Naive thymus-derived CD8-positive, alpha-beta T cell (primary cell): Measurements from ENCODE around the gene STPG4. TPM values are rescaled to one million over a fixed set of nuclear protein-coding genes. Genes with fewer than 3 reads are reported as not detected.

Source experiments
- ATAC-seq, 2 donors: fragments of 150-1000 bp; cut with Tn5 transposase in 1 of 2; sonication (Bioruptor Pico), chemical (Tn5 transposase) in 1 of 2; 1 replicate in 1 of 2; 2 replicates in 1 of 2; pipeline ENCODE4 v1.10.0; 2021; ENCODE audit warnings: mild to moderate bottlenecking in 2 of 2, moderate library complexity in 2 of 2
- POLR2A ChIA-PET: fragments of 350-600 bp; sonication (Branson Sonifier 250); formaldehyde crosslinking; loops from one replicate; lab custom pipeline; 2021; ENCODE audit warnings: antibody characterized with exemption; lab: Charles Lee
- DNase-seq, 10 donors: peaks; one replicate each; pipeline versions ENCODE4 v3.0.0 to v3.0.0-alpha.2; 2020 to 2022
- H3K27ac Mint-ChIP-seq, 10 donors: one replicate each; pipeline ENCODE4 v1.8.0; 2020 to 2022; ENCODE audit warnings: mild to moderate bottlenecking in 10 of 10, mixed read lengths in 10 of 10, moderate library complexity in 4 of 10, inconsistent platforms in 1 of 10
- H3K27me3 Mint-ChIP-seq, 5 donors: one replicate each; pipeline ENCODE4 v1.8.0; 2021 to 2022; ENCODE audit warnings: mixed read lengths in 5 of 5
- H3K36me3 Mint-ChIP-seq, 3 donors: one replicate each; pipeline ENCODE4 v1.8.0; 2020 to 2022; ENCODE audit warnings: mixed read lengths in 3 of 3, mild to moderate bottlenecking in 2 of 3, inconsistent platforms in 1 of 3
- H3K4me1 Mint-ChIP-seq, 4 donors: one replicate each; pipeline ENCODE4 v1.8.0; 2021 to 2022; ENCODE audit warnings: mixed read lengths in 4 of 4
- H3K4me3 Mint-ChIP-seq, 10 donors: one replicate each; pipeline ENCODE4 v1.8.0; 2020 to 2022; ENCODE audit warnings: mild to moderate bottlenecking in 10 of 10, mixed read lengths in 10 of 10, moderate library complexity in 6 of 10, inconsistent platforms in 1 of 10
- H3K9me3 Mint-ChIP-seq, 9 donors: one replicate each; pipeline ENCODE4 v1.8.0; 2020 to 2022; ENCODE audit warnings: mixed read lengths in 9 of 9, mild to moderate bottlenecking in 3 of 9, inconsistent platforms in 1 of 9, moderate library complexity in 1 of 9
- polyA plus RNA-seq, 3 donors: library from polyadenylated mRNA; unstranded; fragments of 300-500 nt; fragmentation: Illumina TruSeq; gene quantifications; one replicate each; pipeline ENCODE4 v1.2.3, GENCODE V29; 2021
- total RNA-seq, 8 experiments: library from RNA in 2 of 8; stranded (reverse) in 2 of 8; gene quantifications; one replicate each; pipeline ENCODE4 v1.2.3 and lab custom pipeline; 2021 to 2026

The STPG4 gene
- total and polyA plus RNA-seq, 5 experiments from 2014 or later: 0.47 to 1.0 TPM; not detected in 3

- Mint-ChIP-seq H3K27me3 (no peaks in the 10 kb centered on the region), H3K4me3 (no peak overlapping the region), H3K27ac (no peak overlapping the region), H3K4me1 (peaks cover 15 to 26% (median 21%) of the 10 kb centered on the region in 4 donors), H3K36me3 (peaks cover 0 to 68% (median 24%) of the 10 kb centered on the region in 3 donors), H3K9me3 (no peaks in the 10 kb centered on the region)
- no peak for ATAC-seq
- no peak for DNase-seq
- POLR2A ChIA-PET: no interaction called here
These were observed 103.5 kb downstream of the STPG4 start for GRCh38 chr2:47051562-47051961.

DNA sequence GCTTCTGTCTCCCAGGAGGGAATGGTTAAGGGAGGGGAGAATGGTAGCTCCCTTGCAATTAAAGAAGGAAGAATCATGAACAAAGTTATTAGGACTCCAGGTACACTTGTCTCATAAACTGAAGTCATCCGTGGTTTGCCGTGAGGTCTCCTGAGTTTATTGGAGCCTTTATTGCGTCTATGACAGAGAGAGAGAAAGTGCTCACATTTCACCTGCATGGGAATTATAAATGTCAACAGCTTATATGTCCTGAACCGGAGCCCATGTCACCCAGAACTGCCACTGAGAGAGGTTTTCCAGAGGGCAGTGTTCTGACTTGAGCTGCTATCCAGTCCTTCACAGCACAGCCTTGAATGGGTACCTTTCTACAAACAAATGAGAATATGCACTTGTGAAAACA lies 104.3 kb downstream of the STPG4 start:
- H3K4me1 Mint-ChIP-seq: peaks cover 9 to 18% (median 14%) of the 10 kb centered on the region in 4 donors
- DNase-seq (no peak), ATAC-seq (no peak)
- H3K27ac Mint-ChIP-seq: no peak overlapping the region
- no peaks in the 10 kb centered on the region for H3K9me3 Mint-ChIP-seq
- peaks cover 0 to 71% (median 28%) of the 10 kb centered on the region in 3 donors for H3K36me3 Mint-ChIP-seq
- H3K4me3 Mint-ChIP-seq: no peak overlapping the region
- POLR2A ChIA-PET: no interaction called here
- H3K27me3 Mint-ChIP-seq: no peaks in the 10 kb centered on the region

DNA sequence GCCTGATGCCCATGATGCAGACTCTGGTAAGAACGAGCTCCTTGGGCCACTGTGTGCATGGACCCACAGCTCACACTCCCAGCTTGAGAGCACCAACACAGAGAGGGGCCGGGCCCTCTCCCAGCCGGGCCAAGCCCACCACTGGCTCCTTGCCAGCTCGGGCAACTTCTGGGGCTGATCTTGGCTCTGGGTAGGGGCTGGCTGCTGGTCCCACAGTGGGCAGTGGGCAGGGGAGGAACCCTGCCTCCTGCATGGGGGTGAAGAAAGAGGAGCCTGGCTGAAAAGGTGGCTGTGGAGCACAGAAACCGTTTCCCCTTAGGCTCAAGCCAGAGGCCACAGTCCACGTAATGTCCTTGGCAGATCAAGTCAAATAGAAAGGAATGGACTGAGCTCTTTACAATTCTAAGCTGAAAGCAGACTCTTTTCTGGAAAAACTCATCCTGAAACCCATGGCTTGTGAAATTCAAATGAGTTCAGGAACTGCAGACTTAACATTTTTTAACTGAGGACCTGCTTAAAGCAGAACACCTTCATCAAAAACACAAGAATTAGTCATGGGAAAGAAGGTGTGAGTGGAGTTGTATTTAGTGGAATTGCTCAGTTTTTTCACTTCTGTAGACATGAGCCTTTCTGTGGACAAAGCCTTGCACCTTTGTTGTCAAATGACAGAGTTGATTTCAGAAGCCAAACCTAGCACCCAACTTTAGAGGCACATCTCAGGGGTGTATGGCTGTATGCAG lies 104.9 kb downstream of the STPG4 start:
- H3K36me3 Mint-ChIP-seq: peaks cover 0 to 75% (median 31%) of the 10 kb centered on the region in 3 donors
- H3K27me3 Mint-ChIP-seq: no peaks in the 10 kb centered on the region
- POLR2A ChIA-PET: no interaction called here
- ATAC-seq (no peak), DNase-seq (no peak)
- no peak overlapping the region for H3K4me3 Mint-ChIP-seq
- no peaks in the 10 kb centered on the region for H3K9me3 Mint-ChIP-seq
- H3K4me1 Mint-ChIP-seq: peaks cover 7 to 12% (median 9%) of the 10 kb centered on the region in 4 donors
- H3K27ac Mint-ChIP-seq: peak overlapping the region in 1 of 10 donors; percentile 15

DNA sequence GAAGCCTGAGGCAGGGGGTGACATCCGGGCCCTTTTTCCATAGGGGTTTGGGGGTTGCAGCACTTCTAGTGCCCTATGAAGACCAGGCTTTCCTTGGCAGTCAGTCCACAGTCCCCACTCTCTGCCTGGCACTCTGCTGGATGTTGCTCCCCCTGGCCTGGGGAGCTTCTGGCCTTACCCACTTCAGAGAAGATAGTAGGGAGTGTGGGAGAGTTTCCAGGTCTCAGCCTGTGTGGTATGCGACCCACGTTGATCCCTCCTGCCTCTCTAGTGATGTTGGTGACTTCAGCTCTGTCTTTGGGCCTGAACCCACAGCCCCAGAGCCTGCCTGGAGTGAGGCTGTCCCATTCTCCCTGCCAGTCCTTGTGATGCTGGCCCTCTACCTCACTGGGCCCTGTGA lies 105.6 kb downstream of the STPG4 start:
- ATAC-seq: no peak

DNA sequence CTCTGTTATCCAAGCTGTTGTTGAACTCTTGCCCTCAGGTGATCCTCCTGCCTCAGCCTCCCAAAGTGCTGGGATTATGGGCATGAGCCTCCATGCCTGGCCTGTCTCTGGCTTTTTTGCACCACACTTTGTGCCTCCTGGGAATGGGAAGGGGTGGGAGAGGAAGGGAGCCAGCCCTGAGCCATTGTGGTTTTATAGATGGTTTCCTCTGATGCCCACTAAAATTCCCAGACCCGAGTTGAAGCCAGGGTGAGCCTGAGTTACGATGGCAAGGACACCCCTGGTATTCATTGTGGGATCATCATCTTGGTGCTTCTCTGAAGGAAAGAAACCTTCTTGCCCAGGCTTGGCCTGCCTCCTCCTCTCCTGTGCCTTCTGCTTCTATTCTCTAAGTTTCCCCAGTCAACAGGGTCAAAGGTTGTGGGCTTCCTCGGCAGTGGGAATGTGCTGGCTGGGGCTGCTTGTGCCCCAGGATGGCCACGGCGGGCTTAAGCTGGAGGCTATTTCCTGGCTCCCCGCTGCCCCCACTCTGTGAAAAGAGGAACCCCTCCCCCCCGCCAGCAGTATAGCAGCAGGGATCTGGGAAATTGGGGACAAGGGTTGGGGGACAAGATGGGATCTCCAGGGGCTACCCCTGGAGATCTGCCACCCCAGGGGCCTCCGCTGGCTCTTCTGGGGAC lies 106.2 kb downstream of the STPG4 start:
- peak overlapping the region in 1 of 10 donors; percentile 40 for H3K27ac Mint-ChIP-seq
- H3K4me1 Mint-ChIP-seq: peaks cover under 1 to 7% (median 4%) of the 10 kb centered on the region in 4 donors
- no peak for DNase-seq
- no peaks in the 10 kb centered on the region for H3K9me3 Mint-ChIP-seq
- H3K4me3 Mint-ChIP-seq: no peak overlapping the region
- peaks cover 0 to 73% (median 31%) of the 10 kb centered on the region in 3 donors for H3K36me3 Mint-ChIP-seq
- H3K27me3 Mint-ChIP-seq: no peaks in the 10 kb centered on the region
- POLR2A ChIA-PET: no interaction called here
- ATAC-seq: no peak

More for the DNA sequence above, 105.6 kb downstream of the STPG4 start:
- DNase-seq: no peak
- H3K9me3 Mint-ChIP-seq: no peaks in the 10 kb centered on the region
- peak overlapping the region in 1 of 10 donors; percentile 15 for H3K27ac Mint-ChIP-seq
- POLR2A ChIA-PET: no interaction called here
- peaks cover 4 to 6% (median 5%) of the 10 kb centered on the region in 4 donors for H3K4me1 Mint-ChIP-seq
- no peak overlapping the region for H3K4me3 Mint-ChIP-seq
- H3K27me3 Mint-ChIP-seq: no peaks in the 10 kb centered on the region
- H3K36me3 Mint-ChIP-seq: peaks cover 0 to 73% (median 31%) of the 10 kb centered on the region in 3 donors

DNA sequence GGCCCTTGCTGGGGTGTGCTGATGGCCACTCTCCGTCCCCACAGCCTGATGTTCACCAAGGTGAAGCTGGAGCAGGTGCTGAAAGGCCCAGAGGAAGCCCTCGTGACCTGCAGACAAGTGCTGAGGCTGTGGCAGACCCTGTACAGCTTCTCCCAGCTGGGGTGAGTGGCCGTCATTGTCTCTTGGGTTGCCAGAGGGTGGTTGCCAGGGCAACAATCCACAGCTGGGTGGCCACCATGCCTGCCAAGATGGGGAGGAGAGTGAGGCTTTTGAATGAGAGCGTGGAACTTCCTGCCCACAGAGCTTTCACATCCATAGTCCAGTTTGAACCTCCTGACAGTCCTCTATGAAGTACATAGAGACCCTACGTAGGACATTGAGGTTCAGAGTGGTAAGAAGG lies 108.8 kb downstream of the STPG4 start:
- Mint-ChIP-seq H3K4me1 (peaks cover 0 to 9% (median 3%) of the 10 kb centered on the region in 4 donors), H3K9me3 (no peaks in the 10 kb centered on the region), H3K27me3 (no peaks in the 10 kb centered on the region), H3K27ac (peak overlapping the region in 1 of 10 donors; percentile 46), H3K4me3 (peak overlapping the region in 1 of 10 donors; percentile 24), H3K36me3 (peaks cover 0 to 68% (median 15%) of the 10 kb centered on the region in 3 donors)
- POLR2A ChIA-PET: no interaction called here
- DNase-seq (no peak), ATAC-seq (no peak)

GRCh38 chr2:47043891-47044239 lies 111.2 kb downstream of the STPG4 start:
- Mint-ChIP-seq H3K27ac (peak overlapping the region in 4 of 10 donors; percentile 46 to 82 (median 65)), H3K27me3 (no peaks in the 10 kb centered on the region), H3K4me1 (peaks cover 6 to 17% (median 6%) of the 10 kb centered on the region in 4 donors), H3K36me3 (peaks cover 0 to 62% (median 10%) of the 10 kb centered on the region in 3 donors), H3K9me3 (no peaks in the 10 kb centered on the region), H3K4me3 (no peak overlapping the region)
- DNase-seq: no peak
- POLR2A ChIA-PET: no interaction called here
- no peak for ATAC-seq

DNA sequence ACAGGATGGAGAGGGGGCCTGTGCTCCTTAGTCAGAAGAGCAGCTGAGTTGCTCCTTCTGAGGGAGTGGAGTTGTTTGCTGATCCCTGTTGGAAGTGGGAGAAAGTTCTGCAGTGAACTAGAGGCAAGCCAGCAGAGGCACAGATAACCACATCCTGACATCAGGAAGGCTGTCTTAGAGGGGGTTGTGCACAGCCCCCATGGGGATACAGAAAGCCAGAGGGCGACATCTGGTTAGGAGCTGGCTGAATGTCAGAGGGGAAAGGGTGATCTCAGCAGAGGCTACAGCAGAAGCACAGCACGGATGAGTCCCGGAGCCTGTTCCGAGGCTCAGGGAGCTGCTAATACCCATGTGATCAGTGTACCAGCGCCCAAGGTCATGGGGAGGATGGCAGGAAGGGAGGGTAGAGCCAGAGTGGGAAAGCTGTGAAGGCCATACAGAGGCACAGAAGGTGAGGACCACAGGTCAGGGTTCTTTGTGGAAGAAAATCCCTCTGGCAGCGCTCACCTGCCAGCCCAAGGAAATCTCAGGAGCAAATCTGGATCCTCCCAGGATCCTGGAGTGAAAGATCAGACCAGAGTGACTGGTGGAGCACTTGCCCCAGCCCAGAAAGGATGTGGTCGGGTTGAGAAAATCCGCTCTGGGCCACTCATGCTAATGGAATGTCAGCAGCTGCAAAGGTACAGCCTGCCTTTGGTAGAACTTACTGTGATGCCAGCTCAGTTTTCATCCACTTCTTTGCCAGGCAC lies 111.8 kb downstream of the STPG4 start:
- no peak for ATAC-seq
- Mint-ChIP-seq H3K9me3 (no peaks in the 10 kb centered on the region), H3K36me3 (peaks cover 0 to 63% (median 10%) of the 10 kb centered on the region in 3 donors), H3K4me1 (peaks cover 9 to 20% (median 10%) of the 10 kb centered on the region in 4 donors), H3K4me3 (no peak overlapping the region), H3K27me3 (no peaks in the 10 kb centered on the region), H3K27ac (peak overlapping the region in 3 of 10 donors; percentile 48 to 63 (median 53))
- no peak for DNase-seq
- POLR2A ChIA-PET: no interaction called here

- no peak for DNase-seq
- POLR2A ChIA-PET: no interaction called here
- peaks cover 7 to 20% (median 10%) of the 10 kb centered on the region in 4 donors for H3K4me1 Mint-ChIP-seq
- H3K4me3 Mint-ChIP-seq: no peak overlapping the region
- H3K27ac Mint-ChIP-seq: peak overlapping the region in 3 of 10 donors; percentile 0 to 67 (median 38)
- peaks cover 0 to 60% (median 10%) of the 10 kb centered on the region in 3 donors for H3K36me3 Mint-ChIP-seq
- H3K9me3 Mint-ChIP-seq: no peaks in the 10 kb centered on the region
- ATAC-seq: no peak
- no peaks in the 10 kb centered on the region for H3K27me3 Mint-ChIP-seq
These were observed 113.0 kb downstream of the STPG4 start for GRCh38 chr2:47041891-47042684.

DNA sequence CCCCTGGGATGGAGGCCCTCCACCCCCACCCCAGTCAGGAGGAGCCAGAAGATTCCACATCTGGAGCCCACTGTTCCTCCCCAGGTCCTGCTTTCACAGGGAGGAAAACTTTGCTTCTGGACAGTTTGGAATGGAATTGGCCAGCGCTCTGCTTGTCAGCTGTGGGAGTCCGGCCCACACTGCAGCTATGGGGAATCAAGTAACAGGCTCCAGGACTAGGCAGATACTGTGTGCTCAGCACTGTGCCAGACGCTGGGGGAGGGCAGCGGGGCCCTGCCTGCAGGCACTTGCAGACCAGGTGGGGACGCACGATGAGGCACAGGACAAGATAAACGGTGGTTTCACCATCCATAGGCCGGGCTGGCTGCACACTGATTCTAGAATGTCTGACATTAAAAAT lies 114.0 kb downstream of the STPG4 start:
- no peak for DNase-seq
- POLR2A ChIA-PET: no interaction called here
- Mint-ChIP-seq H3K27ac (no peak overlapping the region), H3K36me3 (peaks cover 0 to 65% (median 8%) of the 10 kb centered on the region in 3 donors), H3K9me3 (no peaks in the 10 kb centered on the region), H3K4me1 (peaks cover 7 to 27% (median 14%) of the 10 kb centered on the region in 4 donors), H3K4me3 (no peak overlapping the region), H3K27me3 (no peaks in the 10 kb centered on the region)
- ATAC-seq: no peak

DNA sequence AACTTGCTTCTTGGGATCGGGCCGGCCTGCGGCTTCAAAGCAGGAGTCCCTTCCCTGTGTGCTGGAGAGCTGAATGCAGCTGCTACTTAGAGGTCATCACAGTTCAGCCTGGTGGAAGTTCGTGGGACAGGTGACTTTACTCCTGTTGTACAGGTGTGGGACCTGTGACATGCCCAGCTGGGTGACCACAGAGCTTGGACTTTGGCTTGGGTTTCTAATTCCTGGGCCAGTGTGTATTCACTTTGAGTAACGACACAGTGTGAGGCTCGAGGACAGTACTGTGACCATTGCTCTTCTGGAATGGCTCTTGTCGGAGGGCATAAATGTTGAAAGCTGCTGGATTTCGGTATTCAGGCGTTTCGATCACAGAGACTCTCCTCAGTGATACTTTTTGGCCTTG lies 114.5 kb downstream of the STPG4 start:
- POLR2A ChIA-PET: no interaction called here
- no peaks in the 10 kb centered on the region for H3K9me3 Mint-ChIP-seq
- no peak for ATAC-seq
- no peak for DNase-seq
- no peak overlapping the region for H3K4me3 Mint-ChIP-seq
- peaks cover 7 to 28% (median 17%) of the 10 kb centered on the region in 4 donors for H3K4me1 Mint-ChIP-seq
- H3K27me3 Mint-ChIP-seq: no peaks in the 10 kb centered on the region
- H3K36me3 Mint-ChIP-seq: peaks cover 0 to 65% (median 5%) of the 10 kb centered on the region in 3 donors
- H3K27ac Mint-ChIP-seq: no peak overlapping the region
